Caco-2 (cell line): Measurements from ENCODE around the gene CNTN1. TPM values are rescaled to one million over a fixed set of nuclear protein-coding genes. Genes with fewer than 3 reads are reported as not detected.

ENCODE experiments used
- BruUV-seq: library from RNA; stranded (reverse); fragments of 400-500 nt; replicated peaks from 2 replicates; lab custom pipeline; 2021; lab: Mats Ljungman, UMichigan
- CTCF ChIA-PET: fragments of 300-600 bp; sonication (Branson Sonifier 250); formaldehyde crosslinking; loops from one replicate; lab custom pipeline; 2022; ENCODE audit warnings: antibody characterized with exemption; lab: Charles Lee
- POLR2A ChIA-PET: fragments of 300-600 bp; sonication (Branson Sonifier 250); formaldehyde crosslinking; loops from one replicate; lab custom pipeline; 2022; ENCODE audit warnings: antibody characterized with exemption; lab: Charles Lee
- DNase-seq, 2 experiments: peaks; one replicate each; pipeline versions ENCODE4 v3.0.0 to v3.0.0-alpha.2; 2020 to 2022
- H3K27me3 ChIP-seq: replicated peaks from 2 replicates; pipeline ENCODE4 v1.6.0; 2011; ENCODE audit warnings: low read length; ENCODE audit not compliant: control insufficient read depth, insufficient read depth
- H3K36me3 ChIP-seq: 2 replicates; pipeline ENCODE4 v1.5.1; 2011; ENCODE audit warnings: low read length; ENCODE audit not compliant: control insufficient read depth, insufficient read depth
- H3K4me1 ChIP-seq: fragments of 250-450 bp; sonication (Bioruptor Pico); 2 replicates; pipeline ENCODE4 v1.5.1; 2020; ENCODE audit warnings: mild to moderate bottlenecking
- H3K4me3 ChIP-seq: 2 replicates; pipeline ENCODE4 v1.5.1; 2011; ENCODE audit warnings: low read depth, mild to moderate bottlenecking, control low read depth, low read length
- H3K9me3 ChIP-seq: fragments of 250-450 bp; sonication (Bioruptor Pico); 2 replicates; pipeline ENCODE4 v1.5.1; 2020; ENCODE audit warnings: mild to moderate bottlenecking, moderate library complexity
- H3K27ac Mint-ChIP-seq: one replicate; pipeline ENCODE4 v1.8.0; 2022; ENCODE audit warnings: mixed read lengths; ENCODE audit not compliant: unreplicated experiment
- H3K27me3 Mint-ChIP-seq: one replicate; pipeline ENCODE4 v1.8.0; 2022; ENCODE audit warnings: mixed read lengths; ENCODE audit not compliant: insufficient read depth, unreplicated experiment
- H3K36me3 Mint-ChIP-seq: one replicate; pipeline ENCODE4 v1.8.0; 2022; ENCODE audit warnings: mild to moderate bottlenecking, mixed read lengths; ENCODE audit not compliant: insufficient read depth, unreplicated experiment
- H3K4me1 Mint-ChIP-seq: one replicate; pipeline ENCODE4 v1.8.0; 2022; ENCODE audit warnings: low read depth, mixed read lengths; ENCODE audit not compliant: unreplicated experiment
- H3K4me3 Mint-ChIP-seq: one replicate; pipeline ENCODE4 v1.8.0; 2022; ENCODE audit warnings: mild to moderate bottlenecking, moderate library complexity, mixed read lengths; ENCODE audit not compliant: unreplicated experiment
- H3K9me3 Mint-ChIP-seq: one replicate; pipeline ENCODE4 v1.8.0; 2022; ENCODE audit warnings: mixed read lengths; ENCODE audit not compliant: unreplicated experiment
- intact Hi-C: fragments of 100-400 bp; cut with micrococcal nuclease; formaldehyde crosslinking; loops from one replicate; pipeline ENCODE4 v1.10.0; 2022; ENCODE audit not compliant: unreplicated experiment
- total RNA-seq: library from RNA; stranded (reverse); gene quantifications from 2 replicates; pipeline ENCODE4 v1.2.3, GENCODE V29; 2022
- TF ChIP-seq, protein P1 (sequence below), 2 experiments: fragments of 200-600 bp in 1 of 2; IDR thresholded peaks; 1 replicate in 1 of 2; 2 replicates in 1 of 2; pipeline versions ENCODE4 v1.5.1 to v1.8.0; 2011 to 2022; ENCODE audit warnings: antibody characterized with exemption in 1 of 2, control low read depth in 1 of 2, inconsistent platforms in 1 of 2, low read depth in 1 of 2, low read length in 1 of 2, mild to moderate bottlenecking in 1 of 2, moderate library complexity in 1 of 2; ENCODE audit not compliant: insufficient read depth in 1 of 2, severe bottlenecking in 1 of 2, unreplicated experiment in 1 of 2

Gene CNTN1
- total RNA-seq, 1 experiment from 2014 or later: not detected

DNA sequence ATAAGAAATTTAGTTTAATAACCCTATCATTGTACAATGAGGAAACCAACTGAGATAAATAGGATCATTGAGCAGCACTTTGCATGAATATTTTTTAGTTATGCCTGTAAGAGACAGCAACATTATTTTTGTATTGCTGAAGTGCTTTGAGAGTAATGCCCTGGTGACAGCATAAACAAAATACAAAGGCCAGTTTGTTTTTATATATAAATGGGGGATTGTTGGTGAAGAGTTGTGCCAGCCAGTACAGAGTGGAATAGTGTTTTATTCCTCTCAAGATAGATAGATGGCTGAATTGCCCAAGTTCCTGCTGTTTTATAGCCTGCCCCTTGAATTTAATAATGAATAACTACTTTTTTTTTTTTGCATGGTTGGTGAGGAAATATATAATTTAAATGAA, 101.8 kb downstream of the CNTN1 start:
- peaks cover 3% of the 10 kb centered on the region for H3K27me3 Mint-ChIP-seq
- ChIA-PET POLR2A (no interaction called here), CTCF (no interaction called here)
- H3K4me1 ChIP-seq: no peaks in the 10 kb centered on the region
- no peak overlapping the region for H3K27ac Mint-ChIP-seq
- H3K36me3 Mint-ChIP-seq: no peaks in the 10 kb centered on the region
- no peak for DNase-seq
- no peak overlapping the region for H3K4me3 Mint-ChIP-seq
- H3K9me3 ChIP-seq: no peaks in the 10 kb centered on the region; the same call in 1 of the 2 replicates
- intact Hi-C loops: no loop called here
- no peaks in the 10 kb centered on the region for H3K9me3 Mint-ChIP-seq
- BruUV-seq: no TSS peak
- no peak overlapping the region for H3K4me3 ChIP-seq
- H3K4me1 Mint-ChIP-seq: no peaks in the 10 kb centered on the region
- H3K27me3 ChIP-seq: no peaks in the 10 kb centered on the region
- TF ChIP-seq, protein P1, sequence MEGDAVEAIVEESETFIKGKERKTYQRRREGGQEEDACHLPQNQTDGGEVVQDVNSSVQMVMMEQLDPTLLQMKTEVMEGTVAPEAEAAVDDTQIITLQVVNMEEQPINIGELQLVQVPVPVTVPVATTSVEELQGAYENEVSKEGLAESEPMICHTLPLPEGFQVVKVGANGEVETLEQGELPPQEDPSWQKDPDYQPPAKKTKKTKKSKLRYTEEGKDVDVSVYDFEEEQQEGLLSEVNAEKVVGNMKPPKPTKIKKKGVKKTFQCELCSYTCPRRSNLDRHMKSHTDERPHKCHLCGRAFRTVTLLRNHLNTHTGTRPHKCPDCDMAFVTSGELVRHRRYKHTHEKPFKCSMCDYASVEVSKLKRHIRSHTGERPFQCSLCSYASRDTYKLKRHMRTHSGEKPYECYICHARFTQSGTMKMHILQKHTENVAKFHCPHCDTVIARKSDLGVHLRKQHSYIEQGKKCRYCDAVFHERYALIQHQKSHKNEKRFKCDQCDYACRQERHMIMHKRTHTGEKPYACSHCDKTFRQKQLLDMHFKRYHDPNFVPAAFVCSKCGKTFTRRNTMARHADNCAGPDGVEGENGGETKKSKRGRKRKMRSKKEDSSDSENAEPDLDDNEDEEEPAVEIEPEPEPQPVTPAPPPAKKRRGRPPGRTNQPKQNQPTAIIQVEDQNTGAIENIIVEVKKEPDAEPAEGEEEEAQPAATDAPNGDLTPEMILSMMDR (IDR thresholded peaks at IDR 0.05; ENCODE audit: insufficient read depth in 1 of 2, low read depth in 1 of 2, low read length in 1 of 2, severe bottlenecking in 1 of 2, unreplicated experiment in 1 of 2): no peak
- H3K36me3 ChIP-seq: no peaks in the 10 kb centered on the region

DNA sequence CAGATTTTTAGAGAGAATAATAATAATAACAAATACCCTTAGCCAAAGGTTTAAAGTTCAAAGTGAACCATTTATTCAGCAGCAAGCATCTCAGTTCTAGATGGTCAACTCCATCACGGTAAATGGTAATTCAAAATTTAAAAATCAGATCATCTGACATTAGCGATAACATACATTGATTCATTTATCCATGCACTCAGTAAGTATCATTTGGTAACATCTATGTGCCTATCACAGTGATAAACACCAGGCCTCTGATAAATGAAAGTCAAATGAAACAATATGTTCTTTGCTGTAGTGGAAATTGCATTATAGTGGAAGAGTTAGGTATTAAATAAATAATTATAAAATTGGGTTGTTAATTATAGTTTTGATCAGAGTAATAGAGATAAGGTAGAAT, 108.8 kb downstream of the CNTN1 start:
- H3K27ac Mint-ChIP-seq: no peak overlapping the region
- H3K9me3 ChIP-seq: no peaks in the 10 kb centered on the region
- no peaks in the 10 kb centered on the region for H3K4me1 ChIP-seq
- TF ChIP-seq, protein P1 (IDR thresholded peaks at IDR 0.05; ENCODE audit: insufficient read depth in 1 of 2, low read depth in 1 of 2, low read length in 1 of 2, severe bottlenecking in 1 of 2, unreplicated experiment in 1 of 2): no peak
- no peaks in the 10 kb centered on the region for H3K9me3 Mint-ChIP-seq
- POLR2A ChIA-PET: no interaction called here
- no peaks in the 10 kb centered on the region for H3K36me3 ChIP-seq
- no peak overlapping the region for H3K4me3 ChIP-seq
- H3K36me3 Mint-ChIP-seq: no peaks in the 10 kb centered on the region
- no TSS peak for BruUV-seq
- peaks cover 9% of the 10 kb centered on the region for H3K27me3 Mint-ChIP-seq
- H3K27me3 ChIP-seq: no peaks in the 10 kb centered on the region
- CTCF ChIA-PET: no interaction called here
- no peak overlapping the region for H3K4me3 Mint-ChIP-seq
- no peaks in the 10 kb centered on the region for H3K4me1 Mint-ChIP-seq
- intact Hi-C loops: no loop called here
- no peak for DNase-seq

DNA sequence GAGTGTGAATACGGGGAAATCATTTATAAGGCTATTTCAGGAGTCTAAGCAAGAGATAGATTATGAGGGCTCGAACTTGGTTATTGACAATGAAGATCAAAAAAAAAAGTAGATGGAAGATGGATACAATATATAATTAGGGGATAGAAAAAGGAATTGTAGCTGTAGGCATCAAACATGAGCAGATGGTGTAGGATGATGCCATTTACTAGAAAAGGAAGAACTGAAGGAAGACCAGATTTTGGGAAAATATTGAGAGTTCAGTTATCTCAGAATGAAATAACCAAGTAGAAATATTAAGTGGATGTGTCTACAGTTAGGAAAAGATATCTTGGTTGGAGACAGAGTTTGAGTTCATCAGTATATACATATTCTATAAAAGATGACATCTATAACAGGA, 109.6 kb downstream of the CNTN1 start:
- peaks cover 6% of the 10 kb centered on the region for H3K27me3 Mint-ChIP-seq
- POLR2A ChIA-PET: no interaction called here
- H3K4me3 Mint-ChIP-seq: no peak overlapping the region
- H3K36me3 Mint-ChIP-seq: no peaks in the 10 kb centered on the region
- intact Hi-C loops: no loop called here
- no peaks in the 10 kb centered on the region for H3K4me1 ChIP-seq
- H3K9me3 ChIP-seq: no peaks in the 10 kb centered on the region
- DNase-seq: no peak
- H3K4me1 Mint-ChIP-seq: no peaks in the 10 kb centered on the region
- no peaks in the 10 kb centered on the region for H3K36me3 ChIP-seq
- no TSS peak for BruUV-seq
- TF ChIP-seq, protein P1 (IDR thresholded peaks at IDR 0.05; ENCODE audit: insufficient read depth in 1 of 2, low read depth in 1 of 2, low read length in 1 of 2, severe bottlenecking in 1 of 2, unreplicated experiment in 1 of 2): no peak
- no peaks in the 10 kb centered on the region for H3K27me3 ChIP-seq
- H3K9me3 Mint-ChIP-seq: no peaks in the 10 kb centered on the region
- CTCF ChIA-PET: no interaction called here
- H3K27ac Mint-ChIP-seq: no peak overlapping the region
- no peak overlapping the region for H3K4me3 ChIP-seq
